IPS DF 4.7 (cell line): ENCODE measurements around the gene C1QTNF2.

Experiments
- DNase-seq: peaks from one replicate; pipeline ENCODE4 v3.0.0-alpha.2; 2013; ENCODE audit warnings: low spot score; ENCODE audit errors: extremely low read depth

The C1QTNF2 gene, protein sequence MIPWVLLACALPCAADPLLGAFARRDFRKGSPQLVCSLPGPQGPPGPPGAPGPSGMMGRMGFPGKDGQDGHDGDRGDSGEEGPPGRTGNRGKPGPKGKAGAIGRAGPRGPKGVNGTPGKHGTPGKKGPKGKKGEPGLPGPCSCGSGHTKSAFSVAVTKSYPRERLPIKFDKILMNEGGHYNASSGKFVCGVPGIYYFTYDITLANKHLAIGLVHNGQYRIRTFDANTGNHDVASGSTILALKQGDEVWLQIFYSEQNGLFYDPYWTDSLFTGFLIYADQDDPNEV

DNA sequence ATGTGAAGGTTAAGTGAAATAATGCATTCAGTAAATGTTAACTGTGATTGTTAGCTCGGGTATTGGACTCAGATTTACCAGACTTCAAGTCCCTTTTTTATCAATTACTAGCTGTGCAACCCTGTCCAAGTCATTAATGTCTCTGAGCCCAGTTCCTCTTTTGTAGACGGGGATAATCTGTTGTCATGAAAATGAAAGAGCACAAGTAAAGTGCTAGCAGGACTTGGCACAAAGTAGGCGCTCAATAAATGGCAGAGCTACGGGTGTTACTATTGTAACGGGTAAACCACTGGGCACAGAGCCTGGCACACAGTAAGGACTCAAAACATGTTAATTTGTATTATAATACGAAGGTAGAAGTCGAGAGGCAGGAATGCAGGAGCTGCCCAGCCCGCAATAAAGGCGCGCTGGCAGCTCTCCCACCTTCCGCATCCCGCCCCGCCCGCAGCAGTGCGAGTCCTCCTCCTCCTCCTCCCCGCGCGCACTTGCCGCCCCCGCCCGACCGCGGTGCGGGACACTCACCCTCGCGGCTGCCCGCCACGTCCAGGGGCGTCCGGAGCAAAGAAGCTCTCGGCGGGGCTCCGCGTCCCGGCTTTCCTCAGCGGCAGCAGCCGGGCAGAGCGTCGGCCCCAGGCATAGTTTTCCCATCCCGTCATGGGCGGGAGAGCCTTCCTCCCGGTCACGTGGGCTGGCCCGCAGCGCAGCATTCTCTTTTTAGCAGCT lies at the start of gene C1QTNF2:
TSS of gene C1QTNF2 (minus strand) at position 637 of the 723 bp plus-strand sequence. CDS start 15,615 bp downstream, outside the sequence.
- no peak for DNase-seq

DNA sequence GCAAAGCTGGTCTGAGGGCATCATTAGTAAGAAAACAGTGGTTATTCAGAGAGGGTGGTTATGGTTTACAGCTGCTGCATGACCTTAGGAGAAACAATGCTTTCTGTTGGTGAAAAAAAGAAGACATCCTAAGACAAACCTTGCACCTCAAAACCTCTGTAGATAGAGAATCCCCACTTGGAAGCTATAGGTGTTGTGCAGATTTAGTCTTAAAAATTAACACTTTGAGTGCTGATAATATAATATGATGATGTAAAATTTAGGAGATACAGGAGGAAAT lies 49.8 kb upstream of the C1QTNF2 start:
- no peak for DNase-seq

DNA sequence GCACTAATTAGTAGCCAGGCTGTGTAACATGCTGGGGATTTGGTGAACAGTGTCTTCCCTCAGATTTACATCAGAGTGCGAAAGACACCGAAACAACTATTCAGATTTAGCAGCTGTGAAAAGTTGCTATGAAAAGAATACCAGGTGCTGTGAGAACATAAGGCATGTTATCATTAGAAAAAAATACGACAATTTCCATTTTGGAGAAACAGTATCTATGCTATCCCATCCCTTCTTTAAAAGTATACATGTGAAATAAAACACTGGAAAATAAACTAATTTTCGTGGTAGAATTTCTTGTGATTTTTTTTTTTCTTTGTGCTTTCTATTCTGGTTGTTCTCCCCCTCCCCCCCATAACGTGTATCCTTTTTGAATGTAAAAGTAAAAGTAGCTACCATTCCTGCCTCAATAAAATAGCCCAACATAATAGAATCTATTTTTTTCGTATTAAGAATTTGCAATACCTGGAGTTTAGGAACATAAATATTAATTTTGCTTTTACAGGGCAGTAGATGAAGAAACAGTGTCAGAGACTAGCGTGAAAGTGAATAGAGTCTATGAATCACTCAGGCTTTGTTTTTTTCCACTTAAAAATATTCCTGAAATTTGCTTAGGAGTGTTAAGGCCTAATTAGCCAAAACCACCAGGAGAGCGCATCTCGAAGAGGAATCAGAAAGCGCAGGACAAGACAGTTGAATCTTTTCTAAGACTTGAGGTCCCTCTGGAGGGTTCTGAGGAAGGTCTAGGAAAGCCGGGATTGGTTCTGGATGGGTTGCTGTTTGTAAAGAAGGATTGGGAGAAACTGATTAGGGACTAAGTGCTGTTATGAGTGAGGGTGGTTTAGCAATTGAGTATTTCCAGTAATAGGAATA lies 49.3 kb upstream of the C1QTNF2 start:
- no peak for DNase-seq

DNA sequence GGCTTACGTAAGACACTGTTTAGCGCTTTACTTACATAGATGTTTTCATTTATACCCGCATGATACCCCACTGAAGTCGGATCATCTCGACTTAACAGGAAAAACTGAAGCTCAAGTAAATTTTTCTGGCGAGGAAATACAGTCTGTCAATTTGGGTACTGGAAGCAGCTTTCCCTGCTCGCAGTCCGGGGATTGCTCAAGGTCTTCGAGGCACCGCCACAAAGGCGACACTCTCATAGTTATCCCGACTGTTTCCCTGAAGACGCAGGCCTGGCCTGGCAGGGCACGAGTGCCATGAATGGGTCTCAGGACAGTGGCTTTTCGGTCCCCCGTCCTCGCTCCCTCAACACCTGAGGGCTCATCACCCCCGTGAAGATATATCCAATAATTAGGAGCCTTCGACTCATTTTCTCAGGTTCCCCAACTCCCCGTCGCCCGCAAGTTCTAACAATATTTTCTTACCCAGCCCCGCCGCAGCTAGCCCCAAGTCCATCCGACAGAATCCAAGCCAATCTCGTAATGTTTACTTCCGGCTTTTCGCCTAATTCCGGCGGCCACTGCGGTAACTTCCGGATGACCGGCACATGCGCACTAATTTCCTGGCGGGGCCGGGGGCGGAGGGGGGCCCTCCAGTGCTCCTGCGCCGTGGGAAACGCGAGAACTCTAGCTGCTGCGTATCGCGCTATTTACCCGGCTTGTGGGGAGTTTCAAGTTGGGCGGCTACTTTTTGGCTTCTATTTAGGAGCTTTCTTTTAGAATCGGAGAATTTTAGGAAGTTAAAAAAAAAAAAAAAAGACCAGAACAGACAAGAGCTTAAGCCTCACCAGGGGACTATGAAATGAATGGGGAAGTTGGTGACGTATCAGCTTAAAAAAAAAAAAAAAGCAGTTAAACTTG lies 48.4 kb upstream of the C1QTNF2 start, which contains the start of gene SLU7:
TSS of gene SLU7 (minus strand) at position 521 of the 897 bp plus-strand sequence. CDS start 3,787 bp downstream, outside the sequence.
- no peak for DNase-seq

DNA sequence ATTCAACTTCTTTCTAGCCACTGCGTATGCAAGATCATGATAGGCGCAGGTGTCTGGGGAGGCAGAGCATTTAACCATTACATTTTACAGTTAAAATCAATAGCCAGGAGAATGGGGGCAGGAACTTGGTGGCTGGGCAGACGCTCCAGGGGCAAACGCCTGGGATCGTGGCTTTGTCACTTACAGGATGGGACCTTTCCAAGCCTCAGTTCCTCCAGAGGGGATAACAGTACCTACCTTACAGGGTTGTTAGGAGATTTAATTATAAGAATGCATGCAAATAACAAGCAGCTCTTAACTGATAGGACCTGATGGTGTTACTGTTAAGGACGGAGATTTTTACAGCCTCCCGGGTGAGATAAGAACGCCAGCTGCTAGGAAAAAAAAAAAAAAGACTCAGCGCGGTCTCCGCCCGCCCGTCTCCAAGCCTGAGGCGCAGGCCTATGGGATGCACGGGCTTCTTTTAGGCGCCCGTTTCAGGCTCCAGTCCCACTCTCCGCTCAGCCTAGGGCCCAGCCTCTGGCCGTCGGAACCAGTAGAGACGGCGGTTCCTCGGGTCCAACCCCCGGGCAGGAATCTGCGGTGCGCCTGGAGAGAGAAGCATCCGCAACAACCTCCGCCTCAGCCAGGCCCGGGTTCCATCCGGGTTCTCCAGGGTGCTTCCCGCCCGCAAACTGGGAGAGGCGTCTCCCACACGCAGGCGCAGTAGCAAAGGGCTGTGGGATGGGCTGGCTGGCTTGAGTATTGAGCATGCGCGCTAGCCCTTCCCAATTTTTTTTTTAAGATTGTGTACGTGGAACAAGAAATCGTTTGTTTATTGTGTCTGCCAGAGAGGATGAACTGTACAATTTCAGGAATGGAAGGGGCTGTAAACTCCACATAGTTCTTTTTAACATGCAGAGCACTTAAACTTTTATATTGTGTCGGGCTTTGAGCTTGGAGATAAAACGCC lies 29.3 kb upstream of the C1QTNF2 start, which contains the start of gene FAM200C:
TSS of gene FAM200C (minus strand) at position 653 of the 952 bp plus-strand sequence. CDS start 4,564 bp downstream, outside the sequence.
- no peak for DNase-seq

DNA sequence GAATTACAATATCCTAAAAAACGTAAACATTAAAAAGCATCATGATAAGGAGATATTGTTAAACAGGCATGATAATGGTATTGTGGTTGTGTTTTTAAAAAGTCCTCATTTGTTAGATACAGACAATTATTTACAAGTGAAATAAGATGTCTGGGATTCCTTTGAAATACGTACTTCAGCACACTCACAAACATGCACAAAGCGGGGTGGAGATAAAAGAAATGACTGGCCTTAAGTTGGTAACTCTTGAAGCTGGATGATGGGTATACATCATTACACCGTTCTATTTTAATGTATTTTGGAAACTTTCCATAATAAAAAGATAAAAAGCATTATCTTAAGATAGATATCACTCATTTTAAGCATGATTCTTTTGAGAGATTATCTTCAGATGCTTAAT lies 28.4 kb upstream of the C1QTNF2 start:
- no peak for DNase-seq

DNA sequence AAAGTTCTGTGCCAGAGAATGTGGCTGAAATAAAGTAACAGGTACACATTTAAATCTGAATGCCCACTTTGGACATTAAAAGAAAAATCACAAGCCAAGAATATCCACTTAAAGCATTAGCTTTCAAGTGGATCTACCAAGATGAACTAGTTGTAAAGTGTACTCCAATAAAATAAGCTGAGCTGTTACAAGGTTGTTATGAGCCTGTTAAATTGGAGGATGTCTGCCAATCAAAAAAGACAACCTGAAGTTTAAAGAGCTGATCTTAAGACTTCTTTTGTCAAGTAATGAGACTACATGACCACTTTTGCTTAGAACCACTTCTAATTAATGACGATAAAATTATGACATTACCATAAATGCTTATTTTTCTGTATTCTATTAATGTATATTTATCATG lies 27.1 kb upstream of the C1QTNF2 start:
- no peak for DNase-seq

DNA sequence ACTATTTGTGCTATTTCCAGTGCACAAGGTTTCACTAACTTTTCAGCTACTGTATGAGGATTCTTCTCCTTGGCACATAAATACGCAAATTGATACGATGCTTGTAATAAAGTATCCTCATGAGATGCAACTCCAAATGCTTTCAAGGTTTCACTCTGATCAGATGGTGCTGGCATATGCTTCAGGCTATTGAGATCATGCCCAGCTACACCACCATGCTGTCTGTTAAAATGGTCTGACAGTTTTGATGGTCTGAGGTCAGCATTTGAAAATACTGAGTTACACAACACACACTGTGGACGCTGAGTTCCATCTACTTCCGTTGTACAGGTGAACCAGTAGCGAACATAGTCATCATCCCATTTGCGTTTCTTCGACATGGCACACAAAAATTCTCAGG lies 24.7 kb upstream of the C1QTNF2 start:
- no peak for DNase-seq

DNA sequence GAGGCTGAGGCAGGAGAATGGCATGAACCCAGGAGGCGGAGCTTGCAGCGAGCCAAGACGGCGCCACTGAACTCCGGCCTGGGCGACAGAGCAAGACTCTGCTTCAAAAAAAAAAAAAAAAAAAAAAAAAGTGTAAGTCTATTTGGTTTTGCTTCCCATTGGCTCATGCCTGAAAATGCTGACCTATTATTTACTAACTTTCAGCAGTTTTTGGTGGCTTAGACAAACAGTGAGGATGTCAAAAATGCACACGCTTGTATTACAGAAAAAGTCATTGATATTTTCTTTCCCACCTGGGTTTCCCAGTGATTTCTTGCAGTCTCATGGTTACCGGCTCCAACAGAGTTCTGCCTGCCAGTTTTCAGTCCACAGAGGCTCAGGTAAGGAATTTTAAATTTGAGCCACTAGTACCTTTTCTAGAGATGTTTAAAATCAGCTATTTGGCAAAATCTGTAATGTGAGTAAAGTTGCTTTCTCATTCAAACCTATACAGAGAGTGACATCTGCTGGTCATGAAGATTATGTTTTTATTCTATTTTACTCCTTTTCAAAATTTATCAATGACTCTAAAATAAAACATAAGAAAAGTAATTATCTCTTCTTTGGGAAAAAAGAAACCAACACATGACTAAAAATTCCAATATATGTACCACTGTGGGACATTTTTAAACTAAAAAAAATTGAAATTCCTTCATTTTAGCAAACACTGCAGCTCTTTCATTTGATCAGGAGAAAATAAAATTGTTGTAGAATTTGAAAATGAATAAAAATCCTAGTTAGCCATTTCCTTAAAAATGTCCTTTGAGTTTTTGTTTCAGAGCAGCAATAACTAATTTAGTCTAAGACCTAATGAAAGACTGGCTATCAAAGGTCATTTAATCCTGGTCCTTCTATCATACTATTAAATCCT lies 20.6 kb upstream of the C1QTNF2 start:
- DNase-seq: no peak

DNA sequence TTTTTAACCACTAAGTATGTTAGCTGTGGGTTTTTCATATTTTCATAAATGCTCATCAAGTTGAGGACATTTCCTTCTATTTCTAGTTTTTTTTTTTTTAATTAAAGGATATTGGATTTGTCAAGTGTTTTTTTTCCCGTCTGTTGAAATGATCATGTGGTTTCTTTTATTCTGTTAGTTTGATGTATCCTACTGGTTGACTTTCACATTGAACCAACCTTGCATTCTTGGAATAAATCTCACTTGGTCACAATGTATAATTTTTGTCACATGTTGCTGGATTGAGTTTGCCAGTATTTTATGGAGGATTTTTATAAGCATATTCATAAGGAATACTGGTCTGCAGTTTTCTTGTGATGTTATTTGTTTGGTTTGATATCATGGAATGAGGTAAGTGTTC lies 17.0 kb upstream of the C1QTNF2 start:
- DNase-seq: no peak

DNA sequence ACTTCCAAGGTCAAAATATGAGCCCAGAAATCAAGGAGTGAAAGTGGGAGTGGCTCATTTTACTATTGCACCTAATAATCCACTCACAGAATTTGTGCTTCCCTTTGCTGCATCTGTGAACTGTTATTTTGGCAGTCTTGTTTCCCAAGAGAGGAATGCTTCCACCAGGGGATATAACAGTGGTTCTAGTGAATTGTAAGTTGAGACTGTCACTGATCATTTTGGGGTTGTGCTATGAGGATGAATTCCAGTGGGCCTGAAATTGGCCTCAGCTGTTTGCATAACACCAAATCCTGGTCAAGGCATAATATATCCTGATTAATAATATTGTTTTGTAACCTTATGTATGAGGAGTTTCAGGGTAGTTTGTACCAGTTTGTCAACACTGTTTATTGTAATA lies 15.1 kb upstream of the C1QTNF2 start:
- no peak for DNase-seq

DNA sequence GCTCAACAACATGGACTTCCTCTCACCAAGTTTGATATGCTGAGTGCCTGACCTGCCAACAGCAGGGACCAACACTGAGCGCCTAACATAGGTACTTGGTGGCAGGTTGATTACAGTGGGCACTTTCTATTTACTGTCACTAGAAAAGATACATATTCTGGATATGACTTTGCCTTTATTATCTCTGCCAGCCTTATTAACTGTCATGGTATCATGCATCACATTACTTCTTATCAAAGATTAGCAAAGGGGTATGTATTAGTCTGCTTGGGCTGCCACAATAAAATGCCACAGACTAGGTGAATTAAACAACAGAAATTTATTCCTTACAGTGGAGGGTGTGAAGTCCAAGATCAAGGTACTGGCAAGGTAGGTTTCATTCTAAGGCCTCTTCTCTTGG lies 14.3 kb upstream of the C1QTNF2 start:
- DNase-seq: no peak

DNA sequence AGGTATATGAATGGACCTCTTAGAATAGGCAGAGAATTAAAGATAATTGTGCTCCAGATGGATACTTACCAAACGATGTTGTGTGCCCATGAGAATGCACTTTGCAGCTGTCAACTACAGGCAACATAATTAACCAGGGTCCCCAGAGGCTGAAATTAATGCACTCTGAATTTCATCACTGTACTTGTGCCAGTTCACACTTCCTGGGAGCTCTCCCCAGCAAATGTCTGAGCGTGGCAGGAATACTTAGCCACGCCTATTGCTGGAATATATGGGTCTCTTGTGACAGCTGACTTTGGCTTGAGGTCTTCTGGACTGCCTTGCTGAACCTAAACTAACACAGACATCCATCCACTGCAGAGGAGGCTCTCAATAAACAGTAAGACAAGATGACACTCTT lies 11.9 kb upstream of the C1QTNF2 start:
- no peak for DNase-seq

DNA sequence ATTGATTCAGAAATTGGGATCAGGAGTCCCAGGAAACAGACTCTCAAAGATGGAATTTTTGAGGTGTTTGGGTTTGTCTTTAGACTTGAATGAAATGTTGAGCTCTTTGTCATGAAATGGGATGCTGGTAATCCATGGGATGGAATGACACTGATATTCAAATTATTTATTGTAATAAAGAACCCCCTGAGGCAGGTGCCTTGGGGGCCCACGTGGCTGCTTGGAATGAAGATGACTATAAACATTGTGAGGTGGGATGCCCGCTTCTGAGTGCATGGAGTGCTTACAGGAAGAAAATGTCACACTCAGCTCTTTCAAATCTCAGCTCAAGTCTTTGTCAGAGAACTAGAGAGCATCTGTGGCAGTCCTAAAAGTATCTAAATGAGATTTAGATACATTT lies 9.6 kb upstream of the C1QTNF2 start:
- DNase-seq: no peak

DNA sequence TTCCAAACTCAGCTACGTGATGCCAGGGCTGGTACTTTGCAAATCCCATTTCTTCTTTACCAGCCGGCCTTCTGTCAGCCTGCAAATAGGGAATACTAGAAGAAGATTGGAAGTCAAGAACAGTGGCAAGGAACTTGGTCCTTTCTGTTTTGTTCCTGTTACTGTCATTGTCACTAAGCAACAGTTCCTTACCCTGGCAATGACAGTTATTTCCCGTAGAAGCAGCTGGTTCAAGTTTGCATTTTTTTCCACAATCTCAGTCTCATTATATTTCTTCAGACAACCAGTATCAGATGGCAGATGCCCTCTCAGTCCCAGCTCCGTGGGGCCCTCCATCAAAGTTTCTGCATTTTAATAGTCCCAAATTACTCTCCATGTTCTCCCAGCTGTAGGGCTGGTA lies 9.1 kb upstream of the C1QTNF2 start:
- no peak for DNase-seq

DNA sequence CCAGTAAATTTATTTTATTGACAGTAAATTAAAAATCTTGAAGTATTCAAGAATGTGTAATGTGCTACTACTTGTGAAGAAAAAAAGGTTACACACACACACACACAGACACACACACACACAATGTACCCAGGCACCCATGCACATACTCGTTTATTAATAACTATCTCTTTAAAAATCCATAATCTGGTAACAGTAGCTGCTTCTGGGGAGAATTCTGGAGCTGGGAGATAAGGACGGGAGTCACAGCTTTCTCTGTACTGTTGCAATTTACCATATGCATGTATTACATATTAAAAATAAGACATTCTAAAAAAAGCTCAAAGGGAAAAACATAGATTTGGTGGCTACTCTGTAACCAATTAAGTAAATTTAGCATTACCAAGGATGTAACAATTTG lies 7.9 kb upstream of the C1QTNF2 start:
- no peak for DNase-seq

DNA sequence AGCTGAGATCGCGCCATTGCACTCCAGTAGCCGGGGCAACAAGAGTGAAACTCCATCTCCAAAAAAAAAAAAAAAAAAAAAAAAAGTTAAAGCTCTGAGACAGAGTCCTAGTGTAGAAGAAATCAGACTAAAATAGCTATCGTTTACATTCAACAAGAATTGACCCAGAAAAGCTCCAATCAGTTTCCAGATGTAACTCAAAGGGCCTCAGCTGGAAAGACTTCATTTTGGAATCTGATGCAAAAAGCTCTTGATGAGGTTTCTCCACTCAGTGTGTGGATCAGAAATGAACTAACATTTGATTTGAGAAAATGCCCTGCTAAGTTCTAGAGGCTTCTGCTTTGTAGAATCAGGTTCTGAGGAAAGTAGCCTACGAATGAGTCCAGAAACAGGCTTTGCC lies 7.2 kb upstream of the C1QTNF2 start:
- no peak for DNase-seq

DNA sequence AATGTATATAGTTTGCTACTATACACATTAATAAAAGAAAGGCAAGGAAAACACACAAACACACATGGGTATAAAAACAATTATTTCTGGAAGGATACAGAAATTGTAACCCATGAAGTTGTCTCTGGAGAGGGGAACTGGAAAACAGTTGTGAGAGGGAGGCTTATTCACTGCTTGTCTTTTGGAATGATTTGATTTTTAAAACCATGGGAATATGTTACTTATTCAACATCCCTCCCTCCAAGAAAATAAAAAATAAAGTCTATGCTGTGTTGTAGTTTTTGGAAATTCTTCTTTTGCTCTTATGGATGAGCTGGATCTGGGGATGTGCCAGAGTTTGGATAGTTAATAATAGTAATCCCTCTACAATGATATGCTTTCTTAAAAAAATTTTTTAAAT lies 6.0 kb upstream of the C1QTNF2 start:
- no peak for DNase-seq

DNA sequence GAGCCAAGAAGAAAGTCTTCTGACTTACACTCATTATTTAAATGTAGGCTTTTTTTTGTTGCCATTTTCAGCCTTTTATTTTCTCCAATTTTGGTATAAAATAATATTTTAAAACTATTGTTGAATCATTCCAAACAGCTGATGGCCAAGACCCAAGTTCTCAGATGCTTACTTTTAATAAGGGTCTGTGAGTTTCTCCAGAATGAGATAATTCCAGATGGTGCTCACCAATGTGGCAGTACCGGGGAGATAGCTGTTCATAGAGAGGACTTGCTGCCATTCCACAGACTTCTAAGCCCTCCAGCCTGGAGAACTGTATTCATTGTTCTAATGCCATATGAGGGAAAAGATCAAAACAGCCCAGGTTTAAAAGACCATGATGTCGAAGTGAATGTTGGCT lies 5.3 kb upstream of the C1QTNF2 start:
- DNase-seq: no peak
